CMK (cell line): ENCODE measurements around the gene ARHGEF6.

Experiments
- DNase-seq: peaks from one replicate; pipeline ENCODE4 v3.0.0-alpha.2; 2010; ENCODE audit warnings: low read depth

Gene ARHGEF6

DNA sequence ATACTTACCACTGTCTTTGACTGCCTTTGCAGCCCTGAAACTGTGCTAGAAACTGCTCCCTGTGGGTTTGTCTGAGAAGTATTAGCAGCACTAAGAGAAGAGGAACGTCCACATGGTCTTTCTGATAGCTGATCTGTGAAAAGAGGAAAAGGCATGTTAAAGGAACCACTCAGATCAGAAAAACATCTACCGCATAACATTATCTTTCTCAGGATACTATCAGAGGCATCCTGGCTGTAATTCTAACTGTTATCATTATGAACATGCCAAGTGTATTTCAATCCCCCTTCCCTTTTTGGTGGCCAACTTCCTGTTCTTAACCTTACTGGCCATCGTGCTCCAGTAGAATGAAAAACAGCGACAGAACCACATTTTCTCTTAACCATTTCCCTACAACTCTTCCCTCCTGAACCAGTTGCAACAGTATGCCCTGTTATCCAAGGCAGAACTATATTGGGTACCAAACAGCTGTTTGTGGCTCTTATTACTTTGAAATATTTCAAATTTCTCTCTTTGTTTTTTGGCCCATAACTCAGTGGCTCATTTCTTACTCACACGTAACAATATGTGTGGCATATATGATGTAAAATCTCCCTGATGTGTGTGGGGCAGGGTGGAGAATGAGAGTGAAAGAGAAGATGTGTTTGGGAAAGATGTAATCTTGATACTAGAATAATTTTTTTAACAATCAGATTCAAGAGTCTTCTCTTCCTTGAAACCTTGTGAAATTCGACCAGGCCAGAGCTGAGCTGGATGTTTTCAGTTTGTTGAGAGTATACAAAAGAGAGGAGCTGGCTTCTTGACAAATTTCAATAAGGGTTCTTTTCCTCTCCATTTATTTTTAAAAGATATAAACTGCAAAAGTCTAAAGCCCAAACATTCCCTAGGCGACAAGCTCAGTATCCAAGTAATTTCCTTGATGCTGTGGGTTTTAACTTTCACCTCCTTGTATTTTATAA is 35.2 kb downstream of the ARHGEF6 start:
- DNase-seq, result peak; percentile 79

DNA sequence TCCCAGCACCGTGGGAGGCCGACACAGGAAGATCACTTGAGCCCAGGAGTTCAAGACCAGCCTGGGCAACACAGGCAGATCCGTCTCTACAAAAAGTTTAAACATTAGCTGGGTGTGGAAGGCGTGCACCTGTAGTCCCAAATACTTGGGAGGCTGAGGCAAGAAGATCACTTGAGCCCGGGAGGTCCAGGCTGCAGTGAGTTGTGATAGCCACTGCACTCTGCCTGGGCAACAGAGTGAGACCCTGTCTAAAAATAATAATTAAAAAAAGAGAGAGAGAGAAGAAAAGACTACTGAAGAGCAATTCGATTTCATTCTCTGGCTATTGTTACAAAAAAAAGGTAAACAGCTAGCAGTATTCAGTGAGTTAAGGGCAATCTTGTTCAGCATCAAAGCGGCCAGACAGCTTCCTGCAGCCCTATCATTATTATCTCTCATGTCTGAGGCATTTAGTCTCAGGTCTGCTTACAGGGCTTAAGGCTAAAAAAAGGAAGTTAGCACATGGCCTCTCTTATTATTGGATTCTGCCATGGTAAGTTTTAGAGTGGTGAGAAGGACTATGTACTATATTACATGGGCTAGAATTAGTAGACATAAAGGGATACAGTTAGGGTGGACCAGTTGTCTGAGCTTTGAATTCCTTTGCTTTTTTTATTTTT is 37.9 kb downstream of the ARHGEF6 start:
- no peak for DNase-seq

DNA sequence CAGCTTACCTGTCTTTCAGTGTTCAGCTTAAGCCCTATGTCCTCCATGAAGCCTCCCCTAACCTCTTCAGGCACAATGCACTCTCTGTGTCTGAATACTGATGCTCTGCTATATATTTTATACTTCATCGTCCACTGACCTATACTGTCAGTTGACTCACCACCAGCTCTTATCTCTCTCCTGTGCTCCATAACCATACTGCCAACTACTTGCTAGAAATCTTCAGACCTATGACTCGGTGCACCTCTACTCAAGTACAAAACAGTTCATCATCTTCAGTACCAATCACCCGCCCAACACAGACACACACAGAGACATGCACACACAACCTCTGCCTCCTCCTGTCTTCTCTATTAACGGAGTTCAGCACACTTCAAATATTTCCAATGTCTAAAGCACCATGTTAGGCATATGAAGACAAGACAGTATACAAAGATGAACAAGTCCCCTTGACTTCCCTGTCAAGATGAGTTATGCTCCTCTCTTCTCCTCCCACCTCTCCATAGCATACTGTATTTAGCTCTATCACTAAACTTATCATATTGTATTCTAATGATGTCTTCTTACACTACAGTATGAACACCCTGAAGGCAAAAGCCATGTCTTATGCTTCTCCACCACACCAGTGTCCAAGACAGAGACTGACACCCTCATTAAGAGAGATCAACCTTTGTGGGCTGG is 42.5 kb downstream of the ARHGEF6 start:
- no peak for DNase-seq

DNA sequence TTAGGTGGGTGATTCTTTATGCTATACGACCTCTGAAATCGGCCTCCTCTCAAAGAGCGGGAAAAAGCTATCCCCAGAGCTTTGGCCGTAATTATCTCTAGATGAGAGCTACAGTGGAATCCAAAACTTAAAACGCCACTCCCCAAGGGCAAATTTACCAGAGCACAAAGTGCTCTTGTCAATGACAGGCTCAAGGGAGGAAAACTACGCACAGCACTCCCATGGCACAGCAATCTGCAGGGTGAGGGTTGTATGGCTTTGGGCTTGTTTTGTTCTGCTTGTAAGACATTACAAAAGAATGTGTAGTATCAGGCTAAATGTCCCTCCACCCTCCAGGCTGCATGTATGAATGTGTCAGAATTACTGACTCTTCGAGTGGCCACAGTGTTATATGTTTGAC is 44.0 kb downstream of the ARHGEF6 start:
- DNase-seq, result no peak

DNA sequence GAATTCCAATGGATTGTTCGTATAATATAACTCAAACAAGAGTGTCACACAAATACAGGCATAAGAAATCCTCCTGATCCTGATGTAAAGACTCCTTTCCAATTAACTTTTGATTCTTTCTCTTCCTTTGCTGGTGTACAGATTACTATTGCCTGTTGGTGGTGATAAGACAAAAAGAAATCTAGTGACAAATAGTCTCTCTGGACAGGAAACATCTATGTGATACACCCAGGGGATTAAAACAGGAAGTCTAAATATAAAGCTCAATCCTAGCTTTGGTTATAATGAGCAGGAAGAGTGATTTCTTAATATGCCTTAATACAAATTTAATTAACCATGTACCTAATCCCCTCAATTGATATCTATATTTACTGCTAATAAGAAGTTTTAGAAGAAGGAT is 45.1 kb downstream of the ARHGEF6 start:
- DNase-seq, result no peak

DNA sequence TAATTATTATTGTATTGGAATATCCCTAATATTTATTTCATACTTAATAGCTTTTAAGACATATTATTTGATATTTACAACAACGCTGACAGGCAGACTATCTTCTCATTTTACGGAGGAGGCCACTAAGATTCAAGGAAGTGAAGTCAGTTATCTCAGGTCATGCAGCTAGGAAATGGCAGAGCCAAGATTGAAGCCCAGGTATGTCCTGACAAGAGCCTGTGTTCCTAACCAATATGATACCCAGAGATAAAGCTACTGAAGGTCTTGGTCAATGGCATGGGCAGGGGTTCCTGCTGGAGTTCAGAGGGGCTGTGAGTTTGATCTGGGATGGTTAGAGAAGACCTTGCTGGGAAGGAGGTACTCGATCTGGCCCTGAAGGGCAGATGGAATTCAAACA is 47.1 kb downstream of the ARHGEF6 start:
- no peak for DNase-seq

DNA sequence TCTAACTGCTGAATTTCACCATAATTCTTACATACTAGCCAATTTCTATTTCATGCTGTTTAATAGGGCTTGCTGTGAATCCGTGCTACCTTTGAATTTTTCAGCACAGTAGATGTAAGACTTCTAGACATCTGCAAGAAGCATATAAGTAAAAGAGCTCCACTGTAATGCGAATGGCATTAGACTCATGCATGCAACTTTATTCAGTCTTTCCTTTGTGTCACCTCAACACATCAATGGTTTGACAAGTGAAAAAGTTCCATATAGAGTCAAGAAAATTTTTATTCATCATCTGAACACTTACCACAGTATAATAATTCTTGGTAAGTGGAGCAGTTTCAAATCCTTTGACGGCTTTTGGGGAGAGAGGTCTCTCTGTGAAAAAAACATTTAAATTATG is 48.9 kb downstream of the ARHGEF6 start:
- DNase-seq, result no peak

DNA sequence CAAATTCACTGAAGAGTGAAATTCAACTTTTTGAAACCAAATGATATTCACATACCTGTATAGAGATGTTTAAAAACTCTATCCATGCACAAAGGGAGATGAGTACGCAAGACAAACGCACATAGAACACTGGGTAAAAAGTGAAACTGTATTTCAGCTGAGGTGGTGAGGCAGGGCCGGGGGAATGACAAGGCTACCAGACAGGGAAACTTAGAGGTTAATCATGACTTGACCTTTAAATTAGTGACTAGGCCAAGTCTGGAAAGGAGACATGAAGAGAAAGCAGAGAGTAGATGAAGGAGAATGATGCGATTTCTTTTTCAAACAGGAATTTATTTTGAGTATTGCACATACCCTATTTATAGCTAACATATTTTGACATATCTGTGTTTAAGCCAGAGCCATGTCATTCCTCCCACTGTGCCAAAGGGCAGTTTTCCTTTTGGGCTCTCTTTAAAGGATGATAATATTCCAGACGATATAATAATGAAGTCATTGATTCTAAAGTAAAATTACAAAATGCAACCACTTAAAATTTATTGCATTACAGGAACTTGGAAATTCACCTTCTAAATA is 49.4 kb downstream of the ARHGEF6 start:
- DNase-seq, result no peak

DNA sequence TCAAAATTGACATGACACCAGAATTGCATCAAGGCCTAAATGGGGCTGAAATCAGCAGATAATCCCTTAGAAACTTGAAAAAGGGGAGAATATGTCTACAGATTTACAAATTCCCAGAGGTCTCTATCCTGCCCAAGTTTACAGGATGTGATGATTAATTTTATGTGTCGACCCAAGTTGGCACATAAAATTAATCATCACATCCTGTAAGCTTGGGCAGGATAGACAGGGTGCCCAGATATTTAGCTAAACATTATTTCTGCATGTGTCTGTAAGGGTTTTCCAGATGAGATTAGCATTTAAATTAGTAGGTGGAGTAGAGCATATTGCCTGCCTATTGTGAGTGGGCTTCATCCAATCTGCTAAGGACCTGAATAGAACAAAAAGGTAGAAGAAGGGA is 52.3 kb downstream of the ARHGEF6 start:
- no peak for DNase-seq

DNA sequence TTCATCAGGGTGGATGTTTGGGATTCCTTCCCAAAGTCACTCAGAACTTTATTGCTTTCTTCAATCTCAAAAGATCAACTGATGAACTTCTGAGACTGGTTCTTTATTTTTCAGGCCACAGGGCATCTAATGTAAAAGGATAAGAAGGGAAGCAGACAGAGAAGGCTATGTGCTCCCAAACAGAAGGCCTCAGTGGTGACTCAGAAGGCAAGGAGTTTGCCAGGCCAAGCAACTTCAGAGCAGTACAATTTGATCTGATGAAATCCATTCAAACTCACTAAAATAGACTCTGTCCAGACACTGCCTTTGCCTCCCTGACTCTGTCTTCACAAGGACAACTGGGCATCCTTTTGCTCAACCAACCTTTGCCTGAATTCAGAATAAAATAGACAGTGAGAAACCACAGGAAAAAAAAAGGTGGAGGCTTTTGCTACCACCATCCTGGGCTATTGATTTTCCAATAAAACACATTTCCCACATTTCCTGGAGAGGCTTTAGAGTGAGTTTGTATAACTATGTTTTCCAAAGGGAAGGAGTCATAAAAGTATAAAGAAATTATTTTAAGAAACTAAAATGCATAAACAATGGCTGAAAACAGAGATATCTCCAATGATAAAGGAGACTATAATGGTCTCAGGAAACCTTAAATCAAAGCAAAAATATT is 55.2 kb downstream of the ARHGEF6 start:
- no peak for DNase-seq

DNA sequence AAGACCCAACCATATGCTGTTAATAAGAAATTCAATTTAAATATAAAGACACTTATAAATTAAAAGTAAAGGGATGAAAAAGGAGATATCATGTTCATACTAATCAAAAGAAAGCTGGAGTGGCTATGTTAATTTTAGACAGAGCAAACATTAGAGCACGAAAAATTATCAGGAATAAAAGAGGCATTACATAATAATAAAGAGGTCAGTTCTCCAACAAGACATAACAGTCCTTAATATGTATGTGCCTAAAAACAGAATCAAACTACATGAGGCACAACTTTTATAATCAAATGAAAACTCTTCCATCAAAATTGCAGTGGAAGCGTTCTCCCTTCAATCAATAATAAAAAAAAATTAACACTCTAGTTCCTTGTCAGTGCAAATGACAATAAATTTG is 62.6 kb downstream of the ARHGEF6 start:
- no peak for DNase-seq

DNA sequence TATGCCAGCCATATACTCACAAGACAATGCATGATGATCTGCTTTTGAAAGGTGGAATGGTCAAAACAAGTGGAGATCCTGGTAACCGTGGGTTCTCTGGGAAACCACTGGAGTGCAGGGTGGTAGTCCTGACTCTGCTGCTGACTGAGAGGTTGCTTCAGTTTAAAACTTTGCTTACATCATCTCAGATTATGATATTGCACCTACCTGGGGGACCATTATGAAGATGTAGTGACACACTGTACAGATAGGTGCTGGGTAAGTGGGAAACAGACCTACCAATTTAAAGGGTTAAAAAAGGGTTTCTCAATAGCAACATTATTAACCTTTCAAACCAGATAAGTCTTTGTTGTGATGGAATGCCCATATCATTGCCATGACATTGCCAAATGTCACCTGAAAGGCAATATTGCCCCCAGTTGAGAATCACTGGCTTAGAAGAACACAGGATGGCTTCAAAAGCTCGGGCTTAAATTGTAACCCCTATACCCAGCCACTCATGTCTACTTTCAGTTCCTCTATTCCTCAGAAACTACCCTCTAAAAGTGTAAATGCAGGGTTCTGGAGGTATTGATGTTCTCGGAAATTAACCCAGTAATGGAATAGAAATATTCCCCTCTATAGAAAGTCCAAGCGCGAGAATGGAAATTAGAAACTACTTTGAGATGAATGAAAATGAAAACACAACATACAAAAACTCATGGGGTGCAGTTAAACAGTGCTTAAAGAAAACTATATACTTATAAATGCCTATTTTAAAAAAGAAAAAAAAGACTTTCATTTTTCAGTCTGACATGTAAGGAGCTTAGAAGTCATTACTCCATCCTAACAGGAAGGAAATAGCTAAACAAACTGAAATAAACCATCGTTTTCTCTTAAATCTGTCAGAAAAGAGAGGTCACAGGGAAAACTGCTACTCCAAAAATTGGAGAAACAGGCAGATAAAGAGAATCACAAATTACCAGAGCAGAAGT is 65.8 kb downstream of the ARHGEF6 start:
- DNase-seq, result no peak

DNA sequence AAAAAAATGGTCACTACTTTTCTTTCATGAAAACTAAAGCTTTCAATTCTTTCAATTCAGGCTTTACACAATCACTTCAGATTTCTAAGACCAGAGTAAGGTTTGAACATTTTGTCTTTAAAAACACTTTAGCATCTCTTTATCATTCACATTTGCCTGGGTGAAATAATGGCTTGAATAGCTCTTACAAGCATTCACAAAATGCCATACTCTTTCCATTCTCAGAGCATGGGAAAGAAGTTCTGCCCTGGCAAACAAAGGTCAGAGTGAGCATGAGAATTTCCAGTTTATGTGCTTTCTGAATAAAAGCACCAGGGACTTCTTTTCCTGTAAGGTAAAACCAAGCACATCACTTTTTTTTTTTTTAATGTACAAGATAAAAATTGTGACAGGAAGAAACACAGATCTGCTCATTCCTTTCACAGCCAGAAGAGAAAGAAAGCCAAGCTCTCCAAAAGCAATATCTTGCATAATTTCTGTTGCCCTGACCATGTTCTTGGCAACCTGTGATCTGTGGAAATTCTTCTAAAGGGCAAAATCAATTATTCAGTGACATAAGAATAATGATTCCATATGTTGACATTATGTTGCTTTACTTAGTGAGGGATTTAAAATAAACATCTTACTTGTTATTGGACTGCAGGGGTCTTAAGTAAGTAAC is 68.0 kb downstream of the ARHGEF6 start:
- no peak for DNase-seq

DNA sequence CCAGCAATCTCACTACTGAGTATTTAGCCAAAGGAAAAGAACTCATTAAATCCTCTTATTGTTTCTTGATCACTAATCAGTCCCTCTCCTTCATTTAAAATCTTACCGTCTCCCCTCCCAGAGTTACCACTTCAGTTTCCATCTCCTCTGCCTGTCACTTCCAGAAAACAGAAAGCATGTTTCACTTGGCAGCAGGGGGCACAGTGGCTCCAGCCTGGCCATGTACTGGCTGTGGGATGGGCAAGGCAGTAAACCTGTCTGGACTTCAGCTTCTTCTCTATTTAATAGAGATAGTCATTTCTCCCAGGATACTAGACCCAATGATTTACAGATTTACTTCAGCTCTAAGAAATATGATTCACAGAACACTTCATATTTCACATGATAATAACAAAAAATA is 69.6 kb downstream of the ARHGEF6 start:
- no peak for DNase-seq

DNA sequence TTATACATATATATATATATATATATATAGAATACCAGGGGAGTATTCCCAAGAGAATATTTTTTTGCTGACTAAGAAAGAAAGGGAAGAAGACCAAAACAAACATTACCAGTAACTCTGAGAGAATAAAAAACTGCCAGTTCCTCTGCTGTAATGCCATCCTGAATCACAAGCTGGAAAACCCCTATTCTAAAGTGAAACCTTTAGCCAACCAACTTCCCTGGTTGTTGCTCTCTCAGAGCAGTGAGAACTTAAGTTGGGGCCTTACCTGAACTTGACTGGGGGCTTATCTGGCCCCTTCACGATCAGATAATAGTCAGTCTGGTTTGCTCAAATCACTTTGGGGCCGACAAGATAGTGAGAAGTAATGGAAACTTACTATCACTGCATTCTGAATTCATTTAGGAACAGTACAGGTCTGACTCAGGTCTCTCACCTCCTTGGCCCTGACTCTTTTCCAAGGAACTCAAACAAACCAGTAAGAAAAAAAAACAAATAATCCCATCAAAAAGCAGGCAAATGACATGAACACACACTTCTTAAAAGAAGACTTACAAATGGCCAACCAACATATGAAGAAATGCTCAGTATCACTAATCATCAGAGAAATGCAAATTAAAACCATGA is 70.3 kb downstream of the ARHGEF6 start:
- DNase-seq, result no peak

DNA sequence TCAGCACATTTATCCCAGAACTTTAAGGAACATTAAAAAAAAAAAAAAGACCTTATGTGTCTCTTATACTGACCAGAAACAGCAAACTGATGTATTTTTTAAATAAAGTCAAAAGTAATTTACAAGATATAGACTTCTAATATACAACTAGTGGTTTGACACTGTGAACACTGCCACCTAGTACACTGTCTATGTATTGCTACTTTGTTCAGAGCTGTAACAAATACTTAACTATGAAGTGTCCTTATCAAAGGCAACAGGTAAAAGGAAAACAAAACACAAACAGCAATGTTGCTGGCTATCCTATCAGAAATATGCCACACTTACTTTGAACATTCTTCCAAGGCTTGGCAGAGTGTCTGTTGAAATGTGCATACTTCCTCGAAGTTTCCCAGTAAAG is 72.4 kb downstream of the ARHGEF6 start:
- DNase-seq, result no peak

DNA sequence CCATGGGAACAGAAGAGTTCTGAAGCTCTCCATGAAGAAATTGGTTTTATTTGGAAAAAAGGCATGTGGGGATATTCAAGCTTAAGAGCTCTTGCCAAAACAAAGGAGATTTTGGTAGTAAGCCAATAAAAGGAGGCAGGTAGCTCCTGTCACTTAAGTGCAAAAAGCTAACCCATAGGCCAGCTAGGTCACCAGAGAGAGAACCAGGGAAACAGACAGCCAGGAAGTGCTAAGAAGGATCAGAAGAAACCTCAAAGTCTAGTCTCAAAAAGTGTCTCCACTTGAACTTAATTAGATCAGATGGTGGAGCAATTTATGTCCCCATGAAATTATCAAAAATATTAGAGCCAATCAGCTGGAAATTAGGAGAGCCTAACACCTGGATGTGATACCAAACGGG is 83.6 kb downstream of the ARHGEF6 start:
- DNase-seq, result no peak

DNA sequence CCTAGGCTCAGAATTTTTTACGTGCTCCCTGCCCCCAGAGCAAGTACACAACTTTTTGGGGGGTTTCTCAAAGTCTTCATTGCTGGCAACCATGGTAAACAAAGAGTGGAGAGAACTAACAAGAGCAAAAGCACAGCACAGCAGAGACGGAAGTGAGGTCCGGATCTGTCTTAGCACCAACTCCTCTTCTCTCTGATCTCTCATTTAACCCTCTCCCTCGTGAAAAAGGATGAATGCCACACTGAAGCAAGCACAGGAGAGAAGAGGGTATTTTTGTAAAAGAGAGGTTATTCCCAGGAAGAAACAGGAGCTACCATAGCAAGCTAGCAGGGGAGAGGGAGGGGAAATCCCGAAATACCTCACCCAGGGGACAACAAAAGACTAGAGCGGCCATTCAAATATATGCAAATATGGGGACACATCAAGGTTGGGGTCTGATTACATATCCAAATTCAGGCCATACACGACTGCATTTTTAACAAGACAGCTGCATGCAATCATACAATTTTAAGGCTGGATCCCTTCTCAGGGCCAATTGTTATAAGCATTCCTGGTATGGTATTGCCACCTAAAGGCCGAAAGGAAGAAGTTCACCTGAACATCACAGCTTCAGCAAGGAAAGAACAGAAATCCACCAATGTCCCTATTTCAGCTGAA is 86.2 kb downstream of the ARHGEF6 start:
- no peak for DNase-seq

DNA sequence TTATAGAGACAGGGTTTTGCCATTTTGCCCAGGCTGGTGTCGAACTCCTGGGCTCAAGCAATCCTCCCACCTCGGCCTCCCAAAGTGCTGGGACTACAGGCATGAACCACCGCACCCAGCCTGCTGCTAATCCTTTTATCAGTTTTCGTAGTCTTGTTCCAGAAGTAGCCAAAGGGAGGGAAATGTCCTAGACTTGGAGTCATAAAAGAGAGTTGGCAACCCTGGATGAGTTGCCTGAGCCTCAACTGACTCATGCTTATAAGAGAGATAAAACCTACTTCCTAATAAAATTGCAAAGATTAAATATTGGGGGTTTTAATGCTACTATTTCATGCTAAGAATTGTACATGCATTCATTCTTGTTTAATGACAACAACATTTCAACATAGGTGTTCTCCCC is 88.5 kb downstream of the ARHGEF6 start:
- DNase-seq, result no peak
